HG03432 (cell line): ENCODE data around the gene ARID2.

Experiments used
- ATAC-seq: cut with Tn5 transposase; IDR thresholded peaks from one replicate; pipeline ENCODE4 v1.9.1; 2021; ENCODE audit warnings: mild to moderate bottlenecking, moderate library complexity; ENCODE audit not compliant: unreplicated experiment

ARID2 gene

GRCh38 chr12:45850302-45850701 is 120.8 kb downstream of the ARID2 start:
- no peak for ATAC-seq

- ATAC-seq, result no peak
These were observed 123.0 kb downstream of the ARID2 start for GRCh38 chr12:45852508-45852907.

- no peak for ATAC-seq
These were observed 124.0 kb downstream of the ARID2 start for GRCh38 chr12:45853550-45853949.

- ATAC-seq, result no peak
These were observed 133.8 kb downstream of the ARID2 start for GRCh38 chr12:45863332-45863731.

GRCh38 chr12:45866299-45866698 is 136.8 kb downstream of the ARID2 start:
- ATAC-seq, result no peak

- no peak for ATAC-seq
These were observed 142.9 kb downstream of the ARID2 start for GRCh38 chr12:45872446-45872845.

- no peak for ATAC-seq
These were observed 147.6 kb downstream of the ARID2 start for GRCh38 chr12:45877069-45877468.

GRCh38 chr12:45878630-45879255 is 149.2 kb downstream of the ARID2 start:
- ATAC-seq, result no peak

- no peak for ATAC-seq
These were observed 149.9 kb downstream of the ARID2 start for GRCh38 chr12:45879363-45879895.

GRCh38 chr12:45880533-45880932 is 151.0 kb downstream of the ARID2 start:
- no peak for ATAC-seq

GRCh38 chr12:45883187-45883586 is 153.7 kb downstream of the ARID2 start:
- no peak for ATAC-seq

- ATAC-seq, result no peak
These were observed 157.2 kb downstream of the ARID2 start for GRCh38 chr12:45886685-45887084.

- ATAC-seq, result no peak
These were observed 158.0 kb downstream of the ARID2 start for GRCh38 chr12:45887544-45887943.

- no peak for ATAC-seq
These were observed 160.8 kb downstream of the ARID2 start for GRCh38 chr12:45890276-45890675.

- ATAC-seq, result no peak
These were observed 163.7 kb downstream of the ARID2 start for GRCh38 chr12:45893240-45893639.

GRCh38 chr12:45895961-45896360 is 166.5 kb downstream of the ARID2 start:
- ATAC-seq, result no peak

- no peak for ATAC-seq
These were observed 168.6 kb downstream of the ARID2 start for GRCh38 chr12:45898094-45898493.

GRCh38 chr12:45907955-45908354 is 178.4 kb downstream of the ARID2 start:
- ATAC-seq, result peak; percentile 76

- ATAC-seq, result no peak
These were observed 179.7 kb downstream of the ARID2 start for GRCh38 chr12:45909041-45909713.

GRCh38 chr12:45912774-45913173 is 183.3 kb downstream of the ARID2 start:
- no peak for ATAC-seq

- no peak for ATAC-seq
These were observed 184.1 kb downstream of the ARID2 start for GRCh38 chr12:45913631-45914030.

GRCh38 chr12:45914090-45914489 is 184.6 kb downstream of the ARID2 start:
- no peak for ATAC-seq
